Panc1 (cell line): ENCODE data around the gene SUCO.

Experiments used
- TF ChIP-seq, protein P1 (sequence below), 2 experiments: IDR thresholded peaks; 2 replicates each; pipeline ENCODE4 v1.6.1; 2011 to 2012; ENCODE audit warnings: low read depth in 2 of 2, control low read depth in 1 of 2, low read length in 1 of 2, mild to moderate bottlenecking in 1 of 2, moderate library complexity in 1 of 2; ENCODE audit not compliant: insufficient read depth in 1 of 2
- TF ChIP-seq, protein P2 (sequence below): fragments of 450-650 bp; IDR thresholded peaks from 2 replicates; pipeline ENCODE4 v1.5.1; 2017; ENCODE audit warnings: mild to moderate bottlenecking

DNA sequence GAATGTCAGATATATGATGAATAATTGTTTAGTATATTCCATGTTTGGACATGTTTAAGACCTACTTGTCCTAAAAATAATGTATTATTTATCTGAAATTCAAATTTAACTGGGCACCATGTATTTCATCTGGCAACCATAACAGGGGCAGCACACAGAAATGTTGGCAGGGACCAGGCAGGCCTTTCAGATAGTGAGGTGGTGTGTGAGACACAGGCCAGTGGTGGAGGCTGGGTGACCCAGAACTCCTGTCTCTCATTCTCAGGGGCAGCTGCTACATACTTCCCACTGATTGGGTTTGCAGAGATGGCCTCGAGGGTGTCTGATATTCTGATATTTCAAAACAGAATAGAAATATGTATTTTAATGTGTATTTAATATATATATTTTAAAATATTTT lies 124.6 kb downstream of the SUCO start:
- TF ChIP-seq, protein P1, sequence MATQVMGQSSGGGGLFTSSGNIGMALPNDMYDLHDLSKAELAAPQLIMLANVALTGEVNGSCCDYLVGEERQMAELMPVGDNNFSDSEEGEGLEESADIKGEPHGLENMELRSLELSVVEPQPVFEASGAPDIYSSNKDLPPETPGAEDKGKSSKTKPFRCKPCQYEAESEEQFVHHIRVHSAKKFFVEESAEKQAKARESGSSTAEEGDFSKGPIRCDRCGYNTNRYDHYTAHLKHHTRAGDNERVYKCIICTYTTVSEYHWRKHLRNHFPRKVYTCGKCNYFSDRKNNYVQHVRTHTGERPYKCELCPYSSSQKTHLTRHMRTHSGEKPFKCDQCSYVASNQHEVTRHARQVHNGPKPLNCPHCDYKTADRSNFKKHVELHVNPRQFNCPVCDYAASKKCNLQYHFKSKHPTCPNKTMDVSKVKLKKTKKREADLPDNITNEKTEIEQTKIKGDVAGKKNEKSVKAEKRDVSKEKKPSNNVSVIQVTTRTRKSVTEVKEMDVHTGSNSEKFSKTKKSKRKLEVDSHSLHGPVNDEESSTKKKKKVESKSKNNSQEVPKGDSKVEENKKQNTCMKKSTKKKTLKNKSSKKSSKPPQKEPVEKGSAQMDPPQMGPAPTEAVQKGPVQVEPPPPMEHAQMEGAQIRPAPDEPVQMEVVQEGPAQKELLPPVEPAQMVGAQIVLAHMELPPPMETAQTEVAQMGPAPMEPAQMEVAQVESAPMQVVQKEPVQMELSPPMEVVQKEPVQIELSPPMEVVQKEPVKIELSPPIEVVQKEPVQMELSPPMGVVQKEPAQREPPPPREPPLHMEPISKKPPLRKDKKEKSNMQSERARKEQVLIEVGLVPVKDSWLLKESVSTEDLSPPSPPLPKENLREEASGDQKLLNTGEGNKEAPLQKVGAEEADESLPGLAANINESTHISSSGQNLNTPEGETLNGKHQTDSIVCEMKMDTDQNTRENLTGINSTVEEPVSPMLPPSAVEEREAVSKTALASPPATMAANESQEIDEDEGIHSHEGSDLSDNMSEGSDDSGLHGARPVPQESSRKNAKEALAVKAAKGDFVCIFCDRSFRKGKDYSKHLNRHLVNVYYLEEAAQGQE (IDR thresholded peaks at IDR 0.05; ENCODE audit: insufficient read depth in 1 of 2, low read depth in 2 of 2, low read length in 1 of 2), result no peak
- TF ChIP-seq, protein P2, sequence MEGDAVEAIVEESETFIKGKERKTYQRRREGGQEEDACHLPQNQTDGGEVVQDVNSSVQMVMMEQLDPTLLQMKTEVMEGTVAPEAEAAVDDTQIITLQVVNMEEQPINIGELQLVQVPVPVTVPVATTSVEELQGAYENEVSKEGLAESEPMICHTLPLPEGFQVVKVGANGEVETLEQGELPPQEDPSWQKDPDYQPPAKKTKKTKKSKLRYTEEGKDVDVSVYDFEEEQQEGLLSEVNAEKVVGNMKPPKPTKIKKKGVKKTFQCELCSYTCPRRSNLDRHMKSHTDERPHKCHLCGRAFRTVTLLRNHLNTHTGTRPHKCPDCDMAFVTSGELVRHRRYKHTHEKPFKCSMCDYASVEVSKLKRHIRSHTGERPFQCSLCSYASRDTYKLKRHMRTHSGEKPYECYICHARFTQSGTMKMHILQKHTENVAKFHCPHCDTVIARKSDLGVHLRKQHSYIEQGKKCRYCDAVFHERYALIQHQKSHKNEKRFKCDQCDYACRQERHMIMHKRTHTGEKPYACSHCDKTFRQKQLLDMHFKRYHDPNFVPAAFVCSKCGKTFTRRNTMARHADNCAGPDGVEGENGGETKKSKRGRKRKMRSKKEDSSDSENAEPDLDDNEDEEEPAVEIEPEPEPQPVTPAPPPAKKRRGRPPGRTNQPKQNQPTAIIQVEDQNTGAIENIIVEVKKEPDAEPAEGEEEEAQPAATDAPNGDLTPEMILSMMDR, result no peak
